OCI-LY1 (cell line): ENCODE measurements around the gene MAN1A1.

Source experiments
- EZH2 ChIP-seq: fragments of 200-600 bp; sonication (generic), shearing (Covaris generic); IDR thresholded peaks from 2 replicates; pipeline ENCODE4 v1.8.0; 2017; ENCODE audit warnings: borderline replicate concordance, mixed run types, mild to moderate bottlenecking, antibody characterized with exemption, low read length, moderate library complexity, mixed read lengths
- TF ChIP-seq, protein P1 (sequence below): fragments of 200-600 bp; sonication (generic), shearing (Covaris generic); IDR thresholded peaks from 2 replicates; pipeline ENCODE4 v1.5.1; 2017; ENCODE audit warnings: mild to moderate bottlenecking, antibody characterized with exemption, low read length, moderate library complexity, mixed read lengths

GRCh38 chr6:119327810-119328209 is 21.8 kb downstream of the MAN1A1 start:
- TF ChIP-seq, protein P1, sequence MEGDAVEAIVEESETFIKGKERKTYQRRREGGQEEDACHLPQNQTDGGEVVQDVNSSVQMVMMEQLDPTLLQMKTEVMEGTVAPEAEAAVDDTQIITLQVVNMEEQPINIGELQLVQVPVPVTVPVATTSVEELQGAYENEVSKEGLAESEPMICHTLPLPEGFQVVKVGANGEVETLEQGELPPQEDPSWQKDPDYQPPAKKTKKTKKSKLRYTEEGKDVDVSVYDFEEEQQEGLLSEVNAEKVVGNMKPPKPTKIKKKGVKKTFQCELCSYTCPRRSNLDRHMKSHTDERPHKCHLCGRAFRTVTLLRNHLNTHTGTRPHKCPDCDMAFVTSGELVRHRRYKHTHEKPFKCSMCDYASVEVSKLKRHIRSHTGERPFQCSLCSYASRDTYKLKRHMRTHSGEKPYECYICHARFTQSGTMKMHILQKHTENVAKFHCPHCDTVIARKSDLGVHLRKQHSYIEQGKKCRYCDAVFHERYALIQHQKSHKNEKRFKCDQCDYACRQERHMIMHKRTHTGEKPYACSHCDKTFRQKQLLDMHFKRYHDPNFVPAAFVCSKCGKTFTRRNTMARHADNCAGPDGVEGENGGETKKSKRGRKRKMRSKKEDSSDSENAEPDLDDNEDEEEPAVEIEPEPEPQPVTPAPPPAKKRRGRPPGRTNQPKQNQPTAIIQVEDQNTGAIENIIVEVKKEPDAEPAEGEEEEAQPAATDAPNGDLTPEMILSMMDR = no peak
- no peak for TF ChIP-seq EZH2
